Endodermal cell (in vitro differentiated cells): ENCODE data around the gene NR2E3. TPM values are rescaled to one million over a fixed set of nuclear protein-coding genes. Genes with fewer than 3 reads are reported as not detected.
"Not testable (repeated sequence)": the region's sequence is repeated elsewhere in the genome, so short reads cannot be mapped to it uniquely, and the experiment has no call there.

Experiments
- DNase-seq: peaks from one replicate; pipeline ENCODE4 v3.0.0-alpha.2; 2017
- H3K27ac ChIP-seq: 2 replicates; pipeline ENCODE4 v1.5.1; 2013; ENCODE audit warnings: mild to moderate bottlenecking, low read depth, low read length, moderate library complexity
- H3K27me3 ChIP-seq: 2 replicates; pipeline ENCODE4 v1.6.1; 2013; ENCODE audit warnings: mild to moderate bottlenecking, low read length, moderate library complexity; ENCODE audit not compliant: insufficient read depth, control insufficient read depth, poor library complexity, severe bottlenecking
- H3K36me3 ChIP-seq: 2 replicates; pipeline ENCODE4 v1.7.0; 2013; ENCODE audit warnings: mild to moderate bottlenecking, low read length, moderate library complexity; ENCODE audit not compliant: control insufficient read depth, insufficient read depth
- H3K4me1 ChIP-seq: one replicate; pipeline ENCODE4 v1.7.0; 2013; ENCODE audit warnings: low read length; ENCODE audit not compliant: control insufficient read depth, insufficient read depth
- H3K4me3 ChIP-seq: 2 replicates; pipeline ENCODE4 v1.5.1; 2013; ENCODE audit warnings: mild to moderate bottlenecking, low read length, moderate library complexity
- H3K9ac ChIP-seq: 2 replicates; pipeline ENCODE4 v1.6.1; 2013; ENCODE audit warnings: mild to moderate bottlenecking, low read length, moderate library complexity; ENCODE audit not compliant: poor library complexity, severe bottlenecking; ENCODE audit errors: extremely low read depth
- H3K9me3 ChIP-seq: 2 replicates; pipeline ENCODE4 v1.6.1; 2013; ENCODE audit warnings: mild to moderate bottlenecking, low read length, moderate library complexity; ENCODE audit not compliant: control insufficient read depth
- H3K27ac Mint-ChIP-seq: 2 replicates; pipeline ENCODE4 v1.8.0; 2020; ENCODE audit warnings: mixed read lengths
- H3K27me3 Mint-ChIP-seq: 2 replicates; pipeline ENCODE4 v1.8.0; 2021; ENCODE audit warnings: mild to moderate bottlenecking, mixed read lengths; ENCODE audit not compliant: insufficient read depth
- H3K36me3 Mint-ChIP-seq: 2 replicates; pipeline ENCODE4 v1.8.0; 2020; ENCODE audit warnings: low read depth, mixed read lengths
- H3K4me1 Mint-ChIP-seq: 2 replicates; pipeline ENCODE4 v1.8.0; 2020; ENCODE audit warnings: mixed read lengths
- H3K4me3 Mint-ChIP-seq: 2 replicates; pipeline ENCODE4 v1.8.0; 2020; ENCODE audit warnings: mild to moderate bottlenecking, moderate library complexity, mixed read lengths
- H3K9me3 Mint-ChIP-seq: 2 replicates; pipeline ENCODE4 v1.8.0; 2020; ENCODE audit warnings: mild to moderate bottlenecking, mixed read lengths
- CTCF ChIP-seq: fragments of 200-600 bp; sonication (generic); conservative IDR thresholded peaks from 2 replicates; pipeline ENCODE4 v1.5.0; 2021; ENCODE audit warnings: antibody characterized with exemption, mild to moderate bottlenecking
- WGBS, 2 experiments: methylation state at CpG; one replicate each; pipeline versions ENCODE4 v1.1.5 to v1.1.7; 2013; ENCODE audit warnings: missing lambda C conversion rate in 2 of 2, mixed read lengths in 1 of 2; ENCODE audit not compliant: insufficient coverage in 1 of 2, insufficient read length in 1 of 2; 5-methylcytosine and 5-hydroxymethylcytosine counted together
- total RNA-seq, 2 donors: library from RNA; stranded (reverse); fragmentation: NEBNext Ultra II Directional in 1 of 2; extraction: Animal tissue kit (Norgen Biotek cat#: 25700) in 1 of 2; gene quantifications; 2 replicates in 1 of 2; 3 replicates in 1 of 2; pipeline ENCODE4 v1.2.1, GENCODE V29; 2021

The NR2E3 gene
- total RNA-seq, 2 donors from 2014 or later: 0.15 to 0.55 TPM

- 87% methylated on average over 1 of the region's 1 CpG; no CpG with 5 or more reads in 1 of the 2 experiments for WGBS, 2 experiments
- peaks cover 4% of the 10 kb centered on the region for H3K9me3 ChIP-seq
- Mint-ChIP-seq H3K36me3 (peaks cover 20% of the 10 kb centered on the region), H3K9me3 (peaks cover 2% of the 10 kb centered on the region), H3K27ac (no peak overlapping the region), H3K4me3 (no peak overlapping the region), H3K27me3 (no peaks in the 10 kb centered on the region), H3K4me1 (peaks cover 2% of the 10 kb centered on the region)
- H3K36me3 ChIP-seq: peaks cover 49% of the 10 kb centered on the region
- DNase-seq: no peak
- no peak overlapping the region for H3K9ac ChIP-seq
- H3K4me1 ChIP-seq: no peaks in the 10 kb centered on the region
- no peak for TF ChIP-seq CTCF
- H3K4me3 ChIP-seq: no peak overlapping the region
- H3K27me3 ChIP-seq: no peaks in the 10 kb centered on the region
- H3K27ac ChIP-seq: no peak overlapping the region
Measured at GRCh38 chr15:71853543-71853942, 43.2 kb downstream of the NR2E3 start.

GRCh38 chr15:71858232-71858631 lies 47.9 kb downstream of the NR2E3 start:
- WGBS, 2 experiments: 91 to 95% methylated on average over 3 of the region's 4 CpGs
- not testable (repeated sequence) for H3K27me3 Mint-ChIP-seq, H3K27ac Mint-ChIP-seq, H3K9ac ChIP-seq, H3K9me3 ChIP-seq, H3K4me3 ChIP-seq, H3K4me1 ChIP-seq, H3K9me3 Mint-ChIP-seq, DNase-seq, H3K27ac ChIP-seq, H3K4me1 Mint-ChIP-seq, H3K4me3 Mint-ChIP-seq, H3K27me3 ChIP-seq
- H3K36me3 ChIP-seq: peaks cover 32% of the 10 kb centered on the region
- H3K36me3 Mint-ChIP-seq: peaks cover 12% of the 10 kb centered on the region
